IMR-90 (cell line): Measurements from ENCODE around the gene LHX1. TPM values are rescaled to one million over a fixed set of nuclear protein-coding genes. Genes with fewer than 3 reads are reported as not detected.

Experiments
- ATAC-seq: fragments of 200-7000 bp; cut with Tn5 transposase; 2 replicates; pipeline ENCODE4 v1.9.1; 2020; ENCODE audit warnings: low read depth, mild to moderate bottlenecking, moderate library complexity
- BruUV-seq: library from RNA; stranded (reverse); fragments of 400-500 nt; replicated peaks from 2 replicates; lab custom pipeline; 2021; lab: Mats Ljungman, UMichigan
- CTCF ChIA-PET: fragments of 300-600 bp; formaldehyde crosslinking; extraction: SDS; loops from one replicate; lab custom pipeline; 2021; ENCODE audit warnings: antibody characterized with exemption; lab: Yijun Ruan, JAX
- POLR2A ChIA-PET: fragments of 300-600 bp; sonication (Branson Sonifier 250); formaldehyde crosslinking; loops from one replicate; lab custom pipeline; 2022; ENCODE audit warnings: antibody characterized with exemption; ENCODE audit not compliant: unreplicated experiment; lab: Charles Lee
- DNase-seq: peaks from one replicate; pipeline ENCODE4 v3.0.0; 2013
- H2AFZ ChIP-seq: replicated peaks from 2 replicates; pipeline ENCODE3; 2013; ENCODE audit warnings: low read length, mild to moderate bottlenecking; ENCODE audit not compliant: poor library complexity
- H2AK5ac ChIP-seq: 2 replicates; pipeline ENCODE4 v1.6.1; 2013; ENCODE audit warnings: low read depth, low read length, inconsistent platforms
- H2AK9ac ChIP-seq: replicated peaks from 2 replicates; pipeline ENCODE3; 2013; ENCODE audit warnings: mild to moderate bottlenecking, low read depth, low read length, moderate library complexity; ENCODE audit not compliant: poor library complexity
- H2BK120ac ChIP-seq: 2 replicates; pipeline ENCODE4 v1.6.1; 2013; ENCODE audit warnings: low read depth, low read length, inconsistent platforms
- H2BK15ac ChIP-seq: 3 replicates; pipeline ENCODE4 v1.6.1; 2013; ENCODE audit warnings: low read depth, low read length, inconsistent platforms
- H2BK20ac ChIP-seq: 2 replicates; pipeline ENCODE4 v1.6.1; 2013; ENCODE audit warnings: low read depth, mild to moderate bottlenecking, inconsistent platforms, low read length, moderate library complexity
- H2BK5ac ChIP-seq: 2 replicates; pipeline ENCODE4 v1.6.1; 2013; ENCODE audit warnings: mild to moderate bottlenecking, low read depth, low read length, inconsistent platforms; ENCODE audit not compliant: poor library complexity, severe bottlenecking
- H3K14ac ChIP-seq: replicated peaks from 2 replicates; pipeline ENCODE4 v1.6.1; 2013; ENCODE audit warnings: low read depth, low read length, inconsistent platforms
- H3K18ac ChIP-seq: 2 replicates; pipeline ENCODE4 v1.6.1; 2013; ENCODE audit warnings: low read depth, low read length, control low read depth
- H3K23ac ChIP-seq: 2 replicates; pipeline ENCODE4 v1.6.1; 2013; ENCODE audit warnings: low read depth, low read length, inconsistent platforms
- H3K27ac ChIP-seq: 2 replicates; pipeline ENCODE4 v1.5.1; 2013; ENCODE audit warnings: mild to moderate bottlenecking, control low read depth, low read length; ENCODE audit not compliant: insufficient read depth
- H3K27me3 ChIP-seq: 2 replicates; pipeline ENCODE4 v1.6.1; 2013; ENCODE audit warnings: low read length; ENCODE audit not compliant: control insufficient read depth, insufficient read depth
- H3K36me3 ChIP-seq: 2 replicates; pipeline ENCODE4 v1.6.1; 2013; ENCODE audit warnings: low read length, mixed read lengths; ENCODE audit not compliant: control insufficient read depth, insufficient read depth
- H3K4ac ChIP-seq: 2 replicates; pipeline ENCODE4 v1.6.1; 2013; ENCODE audit warnings: low read depth, low read length, inconsistent platforms
- H3K4me1 ChIP-seq: 2 replicates; pipeline ENCODE4 v1.6.1; 2013; ENCODE audit warnings: low read length, mixed read lengths; ENCODE audit not compliant: control insufficient read depth, insufficient read depth
- H3K4me2 ChIP-seq: 2 replicates; pipeline ENCODE4 v1.6.1; 2013; ENCODE audit warnings: low read depth, mild to moderate bottlenecking, control low read depth, low read length, moderate library complexity
- H3K4me3 ChIP-seq: 2 replicates; pipeline ENCODE4 v1.5.1; 2013; ENCODE audit warnings: low read depth, mild to moderate bottlenecking, control low read depth, low read length, moderate library complexity; ENCODE audit not compliant: insufficient read depth
- H3K56ac ChIP-seq: 2 replicates; pipeline ENCODE4 v1.6.1; 2013; ENCODE audit warnings: low read length, inconsistent platforms; ENCODE audit not compliant: insufficient read depth; ENCODE audit errors: extremely low read depth
- H3K79me1 ChIP-seq, 2 experiments: 2 replicates each; pipeline ENCODE4 v1.6.1; 2013; ENCODE audit warnings: low read length in 2 of 2, inconsistent platforms in 1 of 2, low read depth in 1 of 2
- H3K9ac ChIP-seq: 2 replicates; pipeline ENCODE4 v1.6.1; 2013; ENCODE audit warnings: low read depth, low read length, control low read depth
- H3K9me1 ChIP-seq: 2 replicates; pipeline ENCODE4 v1.6.1; 2013; ENCODE audit warnings: low read length, inconsistent platforms; ENCODE audit not compliant: insufficient read depth
- H3K9me3 ChIP-seq: 2 replicates; pipeline ENCODE4 v1.6.1; 2013; ENCODE audit warnings: low read length; ENCODE audit not compliant: control insufficient read depth, insufficient read depth
- H4K20me1 ChIP-seq: 2 replicates; pipeline ENCODE4 v1.6.1; 2013; ENCODE audit warnings: low read length, inconsistent platforms; ENCODE audit not compliant: insufficient read depth
- H4K5ac ChIP-seq: 2 replicates; pipeline ENCODE4 v1.6.1; 2013; ENCODE audit warnings: mild to moderate bottlenecking, low read depth, low read length, control low read depth
- H4K8ac ChIP-seq, 2 experiments: 2 replicates each; pipeline ENCODE4 v1.6.1; 2013; ENCODE audit warnings: low read depth in 2 of 2, low read length in 2 of 2, control low read depth in 1 of 2, inconsistent platforms in 1 of 2
- H4K91ac ChIP-seq: 2 replicates; pipeline ENCODE4 v1.6.1; 2013; ENCODE audit warnings: low read depth, low read length, inconsistent platforms; ENCODE audit not compliant: insufficient read depth
- BHLHE40 ChIP-seq: fragments of 150-350 bp; IDR thresholded peaks from 2 replicates; pipeline ENCODE4 v1.6.1; 2016; ENCODE audit warnings: mild to moderate bottlenecking, low read depth, low read length
- CEBPB ChIP-seq: IDR thresholded peaks from 2 replicates; pipeline ENCODE4 v1.6.1; 2012; ENCODE audit warnings: low read depth, low read length, improper control_type of control experiment
- ELK1 ChIP-seq: fragments of 150-350 bp; IDR thresholded peaks from 2 replicates; pipeline ENCODE4 v1.6.1; 2016; ENCODE audit warnings: low read depth, mild to moderate bottlenecking, low read length, moderate library complexity, borderline replicate concordance
- FOS ChIP-seq: fragments of 150-350 bp; IDR thresholded peaks from 2 replicates; pipeline ENCODE4 v1.6.1; 2016; ENCODE audit warnings: low read depth, low read length
- MAFK ChIP-seq: IDR thresholded peaks from 2 replicates; pipeline ENCODE4 v1.6.1; 2012; ENCODE audit warnings: low read depth, low read length, improper control_type of control experiment
- MAZ ChIP-seq: IDR thresholded peaks from 2 replicates; pipeline ENCODE4 v1.6.1; 2012; ENCODE audit warnings: low read depth, mild to moderate bottlenecking, low read length, improper control_type of control experiment, moderate library complexity, borderline replicate concordance
- MXI1 ChIP-seq: IDR thresholded peaks from 2 replicates; pipeline ENCODE4 v1.6.1; 2012; ENCODE audit warnings: low read depth, mild to moderate bottlenecking, low read length, moderate library complexity, borderline replicate concordance
- NFE2L2 ChIP-seq: fragments of 150-350 bp; IDR thresholded peaks from 2 replicates; pipeline ENCODE4 v1.6.1; 2016; ENCODE audit warnings: low read depth, mild to moderate bottlenecking, low read length
- POLR2A ChIP-seq: IDR thresholded peaks from 2 replicates; pipeline ENCODE4 v1.6.1; 2012; ENCODE audit warnings: mild to moderate bottlenecking, low read depth, low read length
- RAD21 ChIP-seq: IDR thresholded peaks from 2 replicates; pipeline ENCODE4 v1.6.1; 2012; ENCODE audit warnings: low read length, improper control_type of control experiment
- RCOR1 ChIP-seq: IDR thresholded peaks from 2 replicates; pipeline ENCODE4 v1.6.1; 2012; ENCODE audit warnings: mild to moderate bottlenecking, low read length, improper control_type of control experiment; ENCODE audit not compliant: insufficient replicate concordance
- SMC3 ChIP-seq: fragments of 150-350 bp; IDR thresholded peaks from 2 replicates; pipeline ENCODE4 v1.6.1; 2016; ENCODE audit warnings: low read depth, mild to moderate bottlenecking, antibody characterized with exemption, low read length, moderate library complexity
- WGBS, 2 experiments: methylation state at CpG; one replicate each; pipeline versions ENCODE4 v1.1.5 to v1.1.7; 2013; ENCODE audit warnings: missing lambda C conversion rate in 2 of 2; ENCODE audit not compliant: insufficient read length in 1 of 2; ENCODE audit errors: extremely low coverage in 2 of 2; 5-methylcytosine and 5-hydroxymethylcytosine counted together
- dilution Hi-C: fragments of 300-500 bp; cut with HindIII; formaldehyde crosslinking; loops from one replicate; pipeline ENCODE4 v1.14.3; 2018; ENCODE audit warnings: low sequenced_read_pairs; ENCODE audit not compliant: unreplicated experiment
- in situ Hi-C: fragments of 300-500 bp; cut with MboI; formaldehyde crosslinking; loops from 3 replicates; pipeline ENCODE4 v1.14.3; 2019; ENCODE audit warnings: low sequenced_read_pairs, inconsistent platforms, mixed read lengths
- intact Hi-C: fragments of 100-400 bp; cut with micrococcal nuclease; formaldehyde crosslinking; loops from 2 replicates; pipeline ENCODE4 v1.10.0; 2022
- polyA plus RNA-seq, 3 experiments: library from polyadenylated mRNA; depleted of rRNA; stranded (reverse); fragments of >200 nt; gene quantifications; 2 replicates each; pipeline ENCODE4 v1.2.3, GENCODE V29; 2012; ENCODE audit warnings: low replicate concordance in 1 of 3
- total RNA-seq: library from RNA; depleted of rRNA; stranded (reverse); fragments of >200 nt; gene quantifications from 2 replicates; pipeline ENCODE4 v1.2.3, GENCODE V29; 2012
- TF ChIP-seq, protein P1 (sequence below): conservative IDR thresholded peaks from 2 replicates; pipeline ENCODE4 v1.5.1; 2012; ENCODE audit warnings: mild to moderate bottlenecking, low read depth, low read length, improper control_type of control experiment

Gene LHX1
- total and polyA plus RNA-seq, 2 of the 4 experiments (the other 2 are of a cell fraction) = not detected

DNA sequence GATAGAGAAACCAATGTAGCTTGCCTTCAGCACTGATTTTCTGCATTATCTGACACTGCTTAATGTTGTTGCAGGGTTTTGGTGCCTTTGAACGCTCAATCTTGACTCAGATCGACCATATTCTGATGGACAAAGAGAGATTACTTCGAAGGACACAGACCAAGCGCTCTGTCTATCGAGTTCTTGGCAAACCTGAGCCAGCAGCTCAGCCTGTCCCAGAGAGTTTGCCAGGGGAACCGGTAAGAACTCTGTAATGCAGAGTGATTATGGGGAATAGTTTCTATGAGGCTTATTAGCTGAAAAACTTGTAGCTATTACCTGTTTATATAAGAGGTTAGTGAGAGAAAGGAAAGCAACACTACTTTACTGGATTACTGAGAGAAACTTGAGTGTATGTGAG is 51.9 kb downstream of the LHX1 start:
- H3K4me1 ChIP-seq = peaks cover 2% of the 10 kb centered on the region; the same call in 1 of the 2 replicates
- H3K56ac ChIP-seq = no peak overlapping the region
- ATAC-seq (no peak), DNase-seq (no peak)
- H3K14ac ChIP-seq = no peak overlapping the region
- H4K20me1 ChIP-seq = peaks cover 4% of the 10 kb centered on the region; the same call in 1 of the 2 replicates
- H3K23ac ChIP-seq = no peak overlapping the region
- H2AK9ac ChIP-seq = no peak overlapping the region
- 74% methylated on average over 4 of the region's 6 CpGs; no CpG with 5 or more reads in 1 of the 2 experiments for WGBS, 2 experiments
- H2BK120ac ChIP-seq = no peak overlapping the region
- in situ Hi-C loops = no loop called here
- no peak overlapping the region for H2BK15ac ChIP-seq
- H2AFZ ChIP-seq = no peak overlapping the region
- no peak overlapping the region for H3K9ac ChIP-seq
- no peak overlapping the region for H4K8ac ChIP-seq
- H2BK5ac ChIP-seq = no peak overlapping the region
- no peak overlapping the region for H4K91ac ChIP-seq
- peaks cover 28% of the 10 kb centered on the region for H3K36me3 ChIP-seq
- peaks cover 9 to 10% of the 10 kb centered on the region in 2 experiments; a peak in 3 of 4 replicates for H3K79me1 ChIP-seq
- H2BK20ac ChIP-seq = no peak overlapping the region
- H3K9me1 ChIP-seq = 0 out of 2 replicates have a peak, but pooled peaks cover 3% of the 10 kb centered on the region
- H3K4me3 ChIP-seq = no peak overlapping the region
- no peak overlapping the region for H2AK5ac ChIP-seq
- no peak overlapping the region for H3K4ac ChIP-seq
- H3K4me2 ChIP-seq = no peak overlapping the region
- TF ChIP-seq NFE2L2 (no peak), FOS (no peak), POLR2A (no peak), RAD21 (no peak), RCOR1 (no peak), ELK1 (no peak), SMC3 (no peak), MXI1 (no peak), BHLHE40 (no peak), MAFK (no peak), CEBPB (no peak), MAZ (no peak)
- TF ChIP-seq, protein P1, sequence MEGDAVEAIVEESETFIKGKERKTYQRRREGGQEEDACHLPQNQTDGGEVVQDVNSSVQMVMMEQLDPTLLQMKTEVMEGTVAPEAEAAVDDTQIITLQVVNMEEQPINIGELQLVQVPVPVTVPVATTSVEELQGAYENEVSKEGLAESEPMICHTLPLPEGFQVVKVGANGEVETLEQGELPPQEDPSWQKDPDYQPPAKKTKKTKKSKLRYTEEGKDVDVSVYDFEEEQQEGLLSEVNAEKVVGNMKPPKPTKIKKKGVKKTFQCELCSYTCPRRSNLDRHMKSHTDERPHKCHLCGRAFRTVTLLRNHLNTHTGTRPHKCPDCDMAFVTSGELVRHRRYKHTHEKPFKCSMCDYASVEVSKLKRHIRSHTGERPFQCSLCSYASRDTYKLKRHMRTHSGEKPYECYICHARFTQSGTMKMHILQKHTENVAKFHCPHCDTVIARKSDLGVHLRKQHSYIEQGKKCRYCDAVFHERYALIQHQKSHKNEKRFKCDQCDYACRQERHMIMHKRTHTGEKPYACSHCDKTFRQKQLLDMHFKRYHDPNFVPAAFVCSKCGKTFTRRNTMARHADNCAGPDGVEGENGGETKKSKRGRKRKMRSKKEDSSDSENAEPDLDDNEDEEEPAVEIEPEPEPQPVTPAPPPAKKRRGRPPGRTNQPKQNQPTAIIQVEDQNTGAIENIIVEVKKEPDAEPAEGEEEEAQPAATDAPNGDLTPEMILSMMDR = no peak
- dilution Hi-C loops = no loop called here
- ChIA-PET CTCF (no interaction called here), POLR2A (no interaction called here)
- no peak overlapping the region for H3K27ac ChIP-seq
- intact Hi-C loops = no loop called here
- no TSS peak for BruUV-seq
- no peaks in the 10 kb centered on the region for H3K9me3 ChIP-seq
- no peaks in the 10 kb centered on the region for H3K27me3 ChIP-seq
- H4K5ac ChIP-seq = no peak overlapping the region
- no peak overlapping the region for H3K18ac ChIP-seq
